Activated T-helper 17 cell treated with anti-CD3 and anti-CD28 coated beads, Interleukin-2, amount 50 U/mL, for 72 hours (primary cell): ENCODE data around the gene VSTM1. TPM values are rescaled to one million over a fixed set of nuclear protein-coding genes. Genes with fewer than 3 reads are reported as not detected.

Experiments
- ATAC-seq: fragments of 150-1000 bp; cut with Tn5 transposase; replicated peaks from 2 replicates; pipeline ENCODE4 v1.10.0; 2021; ENCODE audit warnings: mild to moderate bottlenecking, moderate library complexity
- H3K27ac Mint-ChIP-seq: one replicate; pipeline ENCODE4 v1.8.0; 2022; ENCODE audit warnings: mixed read lengths
- H3K27me3 Mint-ChIP-seq: one replicate; pipeline ENCODE4 v1.8.0; 2022; ENCODE audit warnings: mixed read lengths
- H3K36me3 Mint-ChIP-seq: one replicate; pipeline ENCODE4 v1.8.0; 2022; ENCODE audit warnings: low read depth, mild to moderate bottlenecking, mixed read lengths
- H3K4me1 Mint-ChIP-seq: one replicate; pipeline ENCODE4 v1.8.0; 2022; ENCODE audit warnings: mixed read lengths
- H3K4me3 Mint-ChIP-seq: one replicate; pipeline ENCODE4 v1.8.0; 2022; ENCODE audit warnings: mild to moderate bottlenecking, mixed read lengths
- H3K9me3 Mint-ChIP-seq: one replicate; pipeline ENCODE4 v1.8.0; 2022; ENCODE audit warnings: mixed read lengths
- total RNA-seq, 2 donors: library from RNA; stranded (reverse); gene quantifications; one replicate each; pipeline ENCODE4 v1.2.3, GENCODE V29; 2022

The VSTM1 gene
- total RNA-seq, 2 donors from 2014 or later: not detected

- Mint-ChIP-seq H3K27ac (no peak overlapping the region), H3K27me3 (peaks cover 28% of the 10 kb centered on the region), H3K36me3 (no peaks in the 10 kb centered on the region), H3K4me3 (no peak overlapping the region), H3K9me3 (no peaks in the 10 kb centered on the region), H3K4me1 (no peaks in the 10 kb centered on the region)
- no peak for ATAC-seq
Observed at GRCh38 chr19:54035215-54036178, 28.2 kb downstream of the VSTM1 start.

- Mint-ChIP-seq H3K27ac (no peak overlapping the region), H3K9me3 (no peaks in the 10 kb centered on the region), H3K4me3 (no peak overlapping the region), H3K4me1 (peaks cover 4% of the 10 kb centered on the region), H3K27me3 (peaks cover 31% of the 10 kb centered on the region), H3K36me3 (no peaks in the 10 kb centered on the region)
- no peak for ATAC-seq
Observed at GRCh38 chr19:54030895-54031586, 32.7 kb downstream of the VSTM1 start.

- no peaks in the 10 kb centered on the region for H3K36me3 Mint-ChIP-seq
- peaks cover 4% of the 10 kb centered on the region for H3K4me1 Mint-ChIP-seq
- peaks cover 26% of the 10 kb centered on the region for H3K27me3 Mint-ChIP-seq
- ATAC-seq: no peak
- no peaks in the 10 kb centered on the region for H3K9me3 Mint-ChIP-seq
- no peak overlapping the region for H3K27ac Mint-ChIP-seq
- H3K4me3 Mint-ChIP-seq: no peak overlapping the region
Observed at GRCh38 chr19:54029930-54030490, 33.7 kb downstream of the VSTM1 start.

GRCh38 chr19:54029301-54029700, 34.4 kb downstream of the VSTM1 start:
- H3K27ac Mint-ChIP-seq: no peak overlapping the region
- H3K36me3 Mint-ChIP-seq: no peaks in the 10 kb centered on the region
- peaks cover 22% of the 10 kb centered on the region for H3K27me3 Mint-ChIP-seq
- H3K4me1 Mint-ChIP-seq: peaks cover 4% of the 10 kb centered on the region
- ATAC-seq: no peak
- H3K4me3 Mint-ChIP-seq: no peak overlapping the region
- H3K9me3 Mint-ChIP-seq: no peaks in the 10 kb centered on the region

- peaks cover 19% of the 10 kb centered on the region for H3K27me3 Mint-ChIP-seq
- H3K36me3 Mint-ChIP-seq: no peaks in the 10 kb centered on the region
- no peak overlapping the region for H3K27ac Mint-ChIP-seq
- H3K4me1 Mint-ChIP-seq: peaks cover 4% of the 10 kb centered on the region
- no peak for ATAC-seq
- no peaks in the 10 kb centered on the region for H3K9me3 Mint-ChIP-seq
- H3K4me3 Mint-ChIP-seq: no peak overlapping the region
Observed at GRCh38 chr19:54026656-54027055, 37.0 kb downstream of the VSTM1 start.

GRCh38 chr19:54024660-54025059, 39.0 kb downstream of the VSTM1 start:
- Mint-ChIP-seq H3K4me1 (no peaks in the 10 kb centered on the region), H3K36me3 (no peaks in the 10 kb centered on the region), H3K27me3 (peaks cover 11% of the 10 kb centered on the region), H3K27ac (no peak overlapping the region), H3K4me3 (no peak overlapping the region), H3K9me3 (no peaks in the 10 kb centered on the region)
- no peak for ATAC-seq

GRCh38 chr19:54023191-54023590, 40.5 kb downstream of the VSTM1 start:
- Mint-ChIP-seq H3K36me3 (no peaks in the 10 kb centered on the region), H3K27ac (no peak overlapping the region), H3K4me3 (no peak overlapping the region), H3K4me1 (no peaks in the 10 kb centered on the region), H3K9me3 (no peaks in the 10 kb centered on the region), H3K27me3 (peaks cover 5% of the 10 kb centered on the region)
- no peak for ATAC-seq

GRCh38 chr19:54021932-54022331, 41.8 kb downstream of the VSTM1 start:
- peaks cover 12% of the 10 kb centered on the region for H3K27me3 Mint-ChIP-seq
- ATAC-seq: no peak
- H3K4me1 Mint-ChIP-seq: no peaks in the 10 kb centered on the region
- no peaks in the 10 kb centered on the region for H3K36me3 Mint-ChIP-seq
- H3K4me3 Mint-ChIP-seq: no peak overlapping the region
- no peak overlapping the region for H3K27ac Mint-ChIP-seq
- no peaks in the 10 kb centered on the region for H3K9me3 Mint-ChIP-seq

GRCh38 chr19:54021363-54021762, 42.3 kb downstream of the VSTM1 start:
- H3K27me3 Mint-ChIP-seq: peaks cover 15% of the 10 kb centered on the region
- H3K9me3 Mint-ChIP-seq: no peaks in the 10 kb centered on the region
- H3K27ac Mint-ChIP-seq: no peak overlapping the region
- ATAC-seq: no peak
- H3K4me3 Mint-ChIP-seq: no peak overlapping the region
- H3K4me1 Mint-ChIP-seq: no peaks in the 10 kb centered on the region
- H3K36me3 Mint-ChIP-seq: no peaks in the 10 kb centered on the region

GRCh38 chr19:54017261-54017660, 46.4 kb downstream of the VSTM1 start:
- H3K9me3 Mint-ChIP-seq: no peaks in the 10 kb centered on the region
- no peak overlapping the region for H3K27ac Mint-ChIP-seq
- ATAC-seq: no peak
- no peaks in the 10 kb centered on the region for H3K4me1 Mint-ChIP-seq
- H3K27me3 Mint-ChIP-seq: peaks cover 30% of the 10 kb centered on the region
- no peak overlapping the region for H3K4me3 Mint-ChIP-seq
- no peaks in the 10 kb centered on the region for H3K36me3 Mint-ChIP-seq

- Mint-ChIP-seq H3K27ac (no peak overlapping the region), H3K36me3 (no peaks in the 10 kb centered on the region), H3K4me1 (peaks cover 4% of the 10 kb centered on the region), H3K27me3 (peaks cover 34% of the 10 kb centered on the region), H3K4me3 (no peak overlapping the region), H3K9me3 (no peaks in the 10 kb centered on the region)
- ATAC-seq: no peak
Observed at GRCh38 chr19:54014920-54015560, 48.7 kb downstream of the VSTM1 start.

GRCh38 chr19:54013866-54014265, 49.8 kb downstream of the VSTM1 start:
- no peak for ATAC-seq
- H3K36me3 Mint-ChIP-seq: no peaks in the 10 kb centered on the region
- no peak overlapping the region for H3K27ac Mint-ChIP-seq

GRCh38 chr19:54011507-54012211, 52.0 kb downstream of the VSTM1 start:
- Mint-ChIP-seq H3K4me3 (no peak overlapping the region), H3K27ac (no peak overlapping the region), H3K4me1 (peaks cover 4% of the 10 kb centered on the region), H3K27me3 (peaks cover 32% of the 10 kb centered on the region), H3K36me3 (no peaks in the 10 kb centered on the region), H3K9me3 (no peaks in the 10 kb centered on the region)
- no peak for ATAC-seq

More at GRCh38 chr19:54013866-54014265, 49.8 kb downstream of the VSTM1 start:
- H3K9me3 Mint-ChIP-seq: no peaks in the 10 kb centered on the region
- peaks cover 4% of the 10 kb centered on the region for H3K4me1 Mint-ChIP-seq
- H3K4me3 Mint-ChIP-seq: no peak overlapping the region
- H3K27me3 Mint-ChIP-seq: peaks cover 34% of the 10 kb centered on the region

GRCh38 chr19:54010474-54010873, 53.2 kb downstream of the VSTM1 start:
- peaks cover 24% of the 10 kb centered on the region for H3K27me3 Mint-ChIP-seq
- H3K9me3 Mint-ChIP-seq: no peaks in the 10 kb centered on the region
- H3K36me3 Mint-ChIP-seq: no peaks in the 10 kb centered on the region
- ATAC-seq: no peak
- H3K4me1 Mint-ChIP-seq: peaks cover 4% of the 10 kb centered on the region
- no peak overlapping the region for H3K4me3 Mint-ChIP-seq
- no peak overlapping the region for H3K27ac Mint-ChIP-seq
